OCI-LY1 (cell line): ENCODE measurements around the gene CCDC127.

ENCODE experiments used
- H2AFZ ChIP-seq: fragments of 200-600 bp; sonication (generic), shearing (Covaris generic); 2 replicates; pipeline ENCODE4 v1.6.0; 2014; ENCODE audit warnings: antibody characterized with exemption, mild to moderate bottlenecking, low read length
- H3F3A ChIP-seq: fragments of 200-600 bp; sonication (generic), shearing (Covaris generic); 2 replicates; pipeline ENCODE4 v1.6.0; 2014; ENCODE audit warnings: mild to moderate bottlenecking, antibody characterized with exemption, low read length, moderate library complexity; ENCODE audit not compliant: insufficient read depth
- H3K27ac ChIP-seq: fragments of 200-600 bp; sonication (generic); 2 replicates; pipeline ENCODE4 v1.5.1; 2014; ENCODE audit warnings: low read length, mixed run types, mild to moderate bottlenecking, low read depth; ENCODE audit not compliant: poor library complexity, severe bottlenecking
- H3K27me3 ChIP-seq: fragments of 200-600 bp; sonication (generic); 2 replicates; pipeline ENCODE4 v1.6.0; 2014; ENCODE audit warnings: antibody characterized with exemption, mild to moderate bottlenecking, low read length, moderate library complexity; ENCODE audit not compliant: insufficient read depth
- H3K36me3 ChIP-seq: fragments of 200-600 bp; sonication (generic); 2 replicates; pipeline ENCODE4 v1.6.1; 2014; ENCODE audit warnings: mild to moderate bottlenecking, antibody characterized with exemption, low read length, moderate library complexity, mixed read lengths; ENCODE audit not compliant: insufficient read depth
- H3K4me1 ChIP-seq: fragments of 200-600 bp; sonication (generic); 2 replicates; pipeline ENCODE4 v1.5.1; 2014; ENCODE audit warnings: mild to moderate bottlenecking, low read length, moderate library complexity; ENCODE audit not compliant: insufficient read depth, severe bottlenecking
- H3K4me2 ChIP-seq: fragments of 200-600 bp; sonication (generic), shearing (Covaris generic); 2 replicates; pipeline ENCODE4 v1.6.1; 2014; ENCODE audit warnings: low read length
- H3K4me3 ChIP-seq: fragments of 200-600 bp; sonication (generic); 2 replicates; pipeline ENCODE4 v1.5.1; 2014; ENCODE audit warnings: low read length, low read depth, mild to moderate bottlenecking, mixed read lengths; ENCODE audit not compliant: poor library complexity, severe bottlenecking
- H3K79me2 ChIP-seq: fragments of 200-600 bp; shearing (Covaris generic); 2 replicates; pipeline ENCODE4 v1.6.1; 2016; ENCODE audit warnings: mixed run types, low read length, mixed read lengths; ENCODE audit not compliant: insufficient read depth
- H3K9ac ChIP-seq: fragments of 200-600 bp; sonication (generic), shearing (Covaris generic); 2 replicates; pipeline ENCODE4 v1.6.1; 2014; ENCODE audit warnings: mild to moderate bottlenecking, low read length, mixed read lengths
- H3K9me2 ChIP-seq: fragments of 200-600 bp; sonication (generic), shearing (Covaris generic); 2 replicates; pipeline ENCODE4 v1.6.1; 2014; ENCODE audit warnings: low read depth, mild to moderate bottlenecking, low read length, mixed read lengths
- H3K9me3 ChIP-seq: fragments of 200-600 bp; shearing (Covaris generic); 2 replicates; pipeline ENCODE4 v1.6.1; 2014; ENCODE audit warnings: low read length, mixed read lengths
- H4K20me1 ChIP-seq: fragments of 200-600 bp; sonication (generic), shearing (Covaris generic); 2 replicates; pipeline ENCODE4 v1.6.0; 2016; ENCODE audit warnings: mild to moderate bottlenecking, low read length; ENCODE audit not compliant: insufficient read depth
- CTCF ChIP-seq: fragments of 200-600 bp; sonication (generic), shearing (Covaris generic); IDR thresholded peaks from 2 replicates; pipeline ENCODE4 v1.5.1; 2017; ENCODE audit warnings: mild to moderate bottlenecking, antibody characterized with exemption, low read length, moderate library complexity, mixed read lengths
- EZH2 ChIP-seq: fragments of 200-600 bp; sonication (generic), shearing (Covaris generic); IDR thresholded peaks from 2 replicates; pipeline ENCODE4 v1.8.0; 2017; ENCODE audit warnings: borderline replicate concordance, mixed run types, mild to moderate bottlenecking, antibody characterized with exemption, low read length, moderate library complexity, mixed read lengths

The CCDC127 gene

GRCh38 chr5:159448-160172, 58.3 kb downstream of the CCDC127 start:
- Histone ChIP-seq H3K4me3 (no peak overlapping the region), H3K4me2 (no peak overlapping the region), H3K79me2 (no peaks in the 10 kb centered on the region), H3K36me3 (no peaks in the 10 kb centered on the region), H3K9me2 (no peaks in the 10 kb centered on the region), H2AFZ (no peak overlapping the region), H3K9me3 (no peaks in the 10 kb centered on the region), H4K20me1 (no peaks in the 10 kb centered on the region), H3K27ac (no peak overlapping the region), H3K9ac (no peak overlapping the region), H3F3A (no peaks in the 10 kb centered on the region), H3K4me1 (peaks cover 3% of the 10 kb centered on the region), H3K27me3 (peaks cover 4% of the 10 kb centered on the region; the same call in 1 of the 2 replicates)
- TF ChIP-seq EZH2 (no peak), CTCF (no peak)

- TF ChIP-seq EZH2, result no peak
- TF ChIP-seq CTCF, result no peak
- Histone ChIP-seq H3K4me3 (no peak overlapping the region), H3K9me2 (no peaks in the 10 kb centered on the region), H3K27me3 (peaks cover 4% of the 10 kb centered on the region; the same call in 1 of the 2 replicates), H2AFZ (no peak overlapping the region), H3K4me2 (no peak overlapping the region), H4K20me1 (no peaks in the 10 kb centered on the region), H3K9ac (no peak overlapping the region), H3K9me3 (no peaks in the 10 kb centered on the region), H3K4me1 (peaks cover 3% of the 10 kb centered on the region), H3K27ac (no peak overlapping the region), H3F3A (no peaks in the 10 kb centered on the region), H3K79me2 (no peaks in the 10 kb centered on the region), H3K36me3 (no peaks in the 10 kb centered on the region)
These were observed 59.0 kb downstream of the CCDC127 start for GRCh38 chr5:158807-159447.

GRCh38 chr5:157801-158200, 60.2 kb downstream of the CCDC127 start:
- no peaks in the 10 kb centered on the region for H3F3A ChIP-seq
- H3K4me2 ChIP-seq, result no peak overlapping the region
- H4K20me1 ChIP-seq, result no peaks in the 10 kb centered on the region
- H3K79me2 ChIP-seq, result no peaks in the 10 kb centered on the region
- peaks cover 4% of the 10 kb centered on the region; the same call in 1 of the 2 replicates for H3K27me3 ChIP-seq
- H3K9me2 ChIP-seq, result no peaks in the 10 kb centered on the region
- TF ChIP-seq EZH2 (no peak), CTCF (no peak)
- no peak overlapping the region for H3K4me3 ChIP-seq
- H3K9ac ChIP-seq, result no peak overlapping the region
- no peak overlapping the region for H2AFZ ChIP-seq
- no peaks in the 10 kb centered on the region for H3K36me3 ChIP-seq
- H3K4me1 ChIP-seq, result peaks cover 3% of the 10 kb centered on the region
- no peaks in the 10 kb centered on the region for H3K9me3 ChIP-seq
- no peak overlapping the region for H3K27ac ChIP-seq
